ENCODE results near the gene PRPH. TPM values are rescaled to one million over a fixed set of nuclear protein-coding genes. Genes with fewer than 3 reads are reported as not detected.

Gene PRPH
- total RNA-seq, 1 donor from 2014 or later: not detected

GRCh38 chr12:49342914-49343731 is 48.2 kb downstream of the PRPH start:
- Mint-ChIP-seq H3K27me3 (ENCODE audit: low read depth) (peaks cover 77% of the 10 kb centered on the region), H3K9me3 (no peaks in the 10 kb centered on the region), H3K4me3 (ENCODE audit: low read depth) (peak overlapping the region; percentile 51), H3K4me1 (ENCODE audit: low read depth) (peaks cover 20% of the 10 kb centered on the region), H3K27ac (peak overlapping the region; percentile 3), H3K36me3 (ENCODE audit: low read depth) (no peaks in the 10 kb centered on the region)
- intact Hi-C loops (cut with micrococcal nuclease): loop anchor here (1.0 kb wide), 2 partner anchors 47 to 55 kb away; no protein-coding TSS in a partner anchor
- DNase-seq (ENCODE audit: low spot score): no peak

DNA sequence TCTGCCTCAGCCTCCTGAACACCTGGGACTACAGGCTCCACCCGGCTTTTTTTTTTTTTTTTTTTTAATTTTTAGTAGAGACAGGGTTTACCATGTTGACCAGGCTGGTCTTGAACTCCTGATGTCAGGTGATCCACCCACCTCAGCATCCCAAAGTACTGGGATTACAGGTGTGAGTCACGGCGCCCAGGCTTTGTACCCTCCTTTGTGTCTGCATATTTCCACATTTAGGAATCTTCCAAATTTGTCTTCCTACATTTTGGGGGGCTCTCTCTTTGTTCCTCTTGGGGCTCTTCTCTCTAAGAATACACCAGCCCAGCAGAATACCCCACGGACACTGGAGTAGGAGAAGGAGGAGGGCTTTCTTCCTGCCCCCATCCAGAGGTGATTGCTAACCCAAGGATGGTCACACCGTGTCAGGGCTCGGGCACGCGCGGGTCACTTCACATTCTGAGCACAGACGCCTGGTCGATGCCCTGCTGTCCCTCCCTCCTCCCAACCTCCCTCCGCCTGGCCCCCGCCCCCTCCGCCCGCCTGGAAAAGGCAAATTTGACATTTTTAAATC is 49.6 kb downstream of the PRPH start:
- H3K36me3 Mint-ChIP-seq (ENCODE audit: low read depth): no peaks in the 10 kb centered on the region
- peaks cover 19% of the 10 kb centered on the region for H3K4me1 Mint-ChIP-seq (ENCODE audit: low read depth)
- H3K27me3 Mint-ChIP-seq (ENCODE audit: low read depth): peaks cover 73% of the 10 kb centered on the region
- no peak overlapping the region for H3K4me3 Mint-ChIP-seq (ENCODE audit: low read depth)
- H3K9me3 Mint-ChIP-seq: no peaks in the 10 kb centered on the region
- no peak for DNase-seq (ENCODE audit: low spot score)
- intact Hi-C loops (cut with micrococcal nuclease): no loop called here
- no peak overlapping the region for H3K27ac Mint-ChIP-seq

DNA sequence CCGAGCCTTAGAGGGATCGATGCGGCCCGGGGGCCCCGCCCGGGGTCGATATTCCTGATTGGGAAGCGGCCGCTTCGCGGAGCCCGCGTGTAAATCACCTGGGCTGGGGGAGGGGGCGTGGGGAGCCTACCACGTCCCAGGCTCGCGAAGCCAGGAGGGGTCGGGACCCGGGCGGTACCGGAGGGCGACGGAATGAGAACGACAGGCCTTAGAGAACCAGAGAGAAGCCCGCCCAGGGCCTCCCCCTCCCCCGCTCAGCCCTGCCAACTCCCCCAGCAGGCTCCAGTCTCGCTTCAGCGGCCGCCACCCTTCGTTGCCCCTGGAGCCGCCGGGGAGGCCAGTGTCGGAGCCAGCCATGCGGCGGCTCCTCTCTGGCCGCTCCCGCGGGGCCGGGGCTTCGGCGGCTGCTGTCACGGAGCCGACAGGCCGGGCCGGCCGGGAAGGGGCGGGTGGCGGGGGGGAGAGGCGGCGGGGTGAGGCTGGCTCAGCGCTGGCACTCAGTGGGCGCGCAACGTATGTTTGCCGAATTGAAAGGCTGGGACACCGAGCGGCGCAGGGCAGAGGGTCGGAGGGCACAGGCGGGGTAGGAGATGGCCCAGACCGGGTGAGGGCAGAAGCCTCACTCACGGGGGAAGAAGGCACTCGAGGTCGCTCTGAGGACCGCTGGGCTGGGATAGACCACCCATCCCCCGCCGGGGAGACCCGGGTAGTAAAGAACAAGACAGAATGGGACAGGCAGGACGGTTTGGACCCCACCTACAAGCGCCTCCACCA is 50.3 kb downstream of the PRPH start:
- intact Hi-C loops (cut with micrococcal nuclease): no loop called here
- H3K4me3 Mint-ChIP-seq (ENCODE audit: low read depth): no peak overlapping the region

DNA sequence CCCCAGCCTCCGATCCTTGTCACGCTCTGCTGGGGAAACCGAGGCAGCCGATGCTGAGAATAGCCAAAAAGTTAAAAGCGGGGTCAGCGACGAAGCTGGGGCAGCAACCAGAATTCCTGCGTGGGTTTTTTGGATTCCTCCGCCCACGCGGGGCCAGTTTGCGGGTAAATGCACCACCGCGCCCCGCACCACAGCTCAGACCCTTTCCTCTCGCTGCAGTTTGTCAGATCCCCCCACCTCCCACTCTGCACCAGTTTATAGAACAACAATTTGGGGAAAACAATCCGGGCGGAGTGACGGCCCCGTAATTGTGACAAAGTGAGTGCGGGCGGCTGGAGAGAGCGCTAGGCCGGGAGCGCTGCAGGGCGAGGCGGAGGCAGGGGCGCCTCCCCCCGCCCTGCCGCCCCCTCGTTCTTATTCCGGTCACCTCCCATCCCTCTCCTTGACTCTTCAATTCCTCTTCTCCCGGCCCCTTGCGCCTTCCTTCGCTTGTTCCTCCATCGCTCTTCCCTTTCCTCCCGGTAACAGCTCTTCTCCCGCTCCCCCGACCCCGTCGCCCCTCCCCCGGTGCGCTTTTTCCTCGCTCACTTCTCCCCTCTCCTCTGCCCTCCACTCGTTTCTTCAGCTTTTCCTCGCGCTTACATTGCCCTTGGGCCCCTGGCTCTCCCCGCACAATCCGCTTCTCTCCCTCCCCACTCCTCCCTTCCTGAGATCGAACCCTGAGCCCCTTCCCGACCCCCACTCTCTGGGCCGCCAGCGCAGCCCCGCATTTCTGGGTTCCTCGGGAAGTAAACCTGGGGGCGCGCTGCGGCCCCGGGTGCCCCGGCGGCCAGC is 51.1 kb downstream of the PRPH start:
- Mint-ChIP-seq H3K4me3 (ENCODE audit: low read depth) (peak overlapping the region; percentile 67), H3K36me3 (ENCODE audit: low read depth) (no peaks in the 10 kb centered on the region), H3K27ac (no peak overlapping the region), H3K4me1 (ENCODE audit: low read depth) (peaks cover 19% of the 10 kb centered on the region), H3K9me3 (no peaks in the 10 kb centered on the region), H3K27me3 (ENCODE audit: low read depth) (peaks cover 64% of the 10 kb centered on the region)
- no peak for DNase-seq (ENCODE audit: low spot score)
- intact Hi-C loops (cut with micrococcal nuclease): loop anchor here (2.0 kb wide), 1 partner anchor 13 kb away; no protein-coding TSS in a partner anchor

More for the DNA sequence above, 50.3 kb downstream of the PRPH start:
- peaks cover 67% of the 10 kb centered on the region for H3K27me3 Mint-ChIP-seq (ENCODE audit: low read depth)
- DNase-seq (ENCODE audit: low spot score): no peak
- H3K9me3 Mint-ChIP-seq: no peaks in the 10 kb centered on the region
- H3K36me3 Mint-ChIP-seq (ENCODE audit: low read depth): no peaks in the 10 kb centered on the region
- no peak overlapping the region for H3K27ac Mint-ChIP-seq
- peaks cover 19% of the 10 kb centered on the region for H3K4me1 Mint-ChIP-seq (ENCODE audit: low read depth)

GRCh38 chr12:49346659-49347310 is 51.8 kb downstream of the PRPH start, which contains the start of gene DNAJC22:
TSS of gene DNAJC22 (plus strand) at chr12:49346888. CDS start at chr12:49348873, 1,985 bp downstream.
- H3K27ac Mint-ChIP-seq: no peak within 1 kb of the TSS
- peaks cover 65% of the 10 kb centered on the region for H3K27me3 Mint-ChIP-seq (ENCODE audit: low read depth)
- no peaks in the 10 kb centered on the region for H3K36me3 Mint-ChIP-seq (ENCODE audit: low read depth)
- H3K4me1 Mint-ChIP-seq (ENCODE audit: low read depth): peaks cover 19% of the 10 kb centered on the region
- intact Hi-C loops (cut with micrococcal nuclease): loop anchor here (2.0 kb wide), 1 partner anchor 14 kb away; no protein-coding TSS in a partner anchor
- no peaks in the 10 kb centered on the region for H3K9me3 Mint-ChIP-seq
- no peak for DNase-seq (ENCODE audit: low spot score)
- H3K4me3 Mint-ChIP-seq (ENCODE audit: low read depth): peak within 1 kb of the TSS; percentile 67

DNA sequence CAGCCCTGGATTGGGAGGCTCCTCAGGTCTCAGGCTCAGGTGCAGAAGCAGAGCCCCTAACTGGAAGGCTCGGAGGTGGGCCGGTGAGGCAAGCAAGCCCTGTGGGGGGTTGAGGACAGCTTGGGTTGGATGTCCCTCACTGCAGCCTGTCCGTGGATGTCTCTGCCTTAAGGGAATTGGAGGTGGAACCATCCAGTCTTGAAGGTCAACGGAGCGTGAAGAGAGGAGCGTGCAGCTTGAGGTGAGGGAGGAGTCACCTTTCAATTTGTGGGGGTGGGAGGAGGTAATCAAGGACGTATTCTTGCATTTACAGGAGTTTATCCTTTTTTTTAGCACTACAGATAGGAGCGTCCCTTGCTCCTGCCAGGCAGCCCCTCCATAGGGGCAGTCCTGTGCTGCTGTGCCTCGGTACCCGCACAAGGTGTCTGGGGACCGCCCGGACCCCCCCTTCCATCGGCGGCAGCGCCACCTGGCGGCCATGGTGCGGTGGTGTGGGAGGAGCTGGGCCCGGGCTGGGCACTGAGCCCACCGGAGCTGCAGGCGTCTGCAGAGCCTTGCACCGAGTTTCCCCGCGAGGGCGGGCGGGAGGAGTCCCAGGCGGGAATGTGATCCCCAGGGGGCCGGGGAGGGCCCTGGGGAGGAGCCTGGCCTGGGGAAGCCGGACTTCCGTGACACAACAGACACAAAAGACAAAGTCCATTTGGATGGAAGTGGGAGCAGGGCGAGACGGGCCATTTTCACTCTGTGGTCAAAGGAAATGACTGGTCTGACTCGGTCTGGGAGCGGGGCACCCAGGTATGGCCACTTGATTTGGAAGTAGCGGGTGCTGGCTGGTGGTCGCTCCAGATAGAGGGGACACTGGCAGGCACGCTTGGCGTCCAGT is 52.6 kb downstream of the PRPH start:
- peaks cover 63% of the 10 kb centered on the region for H3K27me3 Mint-ChIP-seq (ENCODE audit: low read depth)
- peak overlapping the region; percentile 67 for H3K4me3 Mint-ChIP-seq (ENCODE audit: low read depth)
- H3K27ac Mint-ChIP-seq: no peak overlapping the region
- intact Hi-C loops (cut with micrococcal nuclease): loop anchor here (2.0 kb wide), 1 partner anchor 15 kb away; no protein-coding TSS in a partner anchor
- H3K9me3 Mint-ChIP-seq: no peaks in the 10 kb centered on the region
- peaks cover 19% of the 10 kb centered on the region for H3K4me1 Mint-ChIP-seq (ENCODE audit: low read depth)
- DNase-seq (ENCODE audit: low spot score): peak; percentile 72
- H3K36me3 Mint-ChIP-seq (ENCODE audit: low read depth): no peaks in the 10 kb centered on the region

Other genes starting within 250 kb of the PRPH start
- 93.3 and 100 TPM in 2 replicates for gene KMT2D, start 234.4 kb upstream of the PRPH start, total RNA-seq
- gene RHEBL1, start 225.2 kb upstream of the PRPH start, total RNA-seq: 14.2 and 16.0 TPM in 2 replicates
- gene DHH, start 200.3 kb upstream of the PRPH start, total RNA-seq: not detected in 2 replicates
- 47.1 and 53.5 TPM in 2 replicates for gene LMBR1L, start 184.3 kb upstream of the PRPH start, total RNA-seq
- gene TUBA1B, start 163.8 kb upstream of the PRPH start, total RNA-seq: 1,902 and 1,926 TPM in 2 replicates
- 86.9 and 94.0 TPM in 2 replicates for gene TUBA1A, start 106.1 kb upstream of the PRPH start, total RNA-seq
- 349 and 355 TPM in 2 replicates for gene TUBA1C, start 30.1 kb upstream of the PRPH start, total RNA-seq
- 58.3 and 59.3 TPM in 2 replicates for gene TROAP, start 28.1 kb downstream of the PRPH start, total RNA-seq
- gene C1QL4, start 42.0 kb downstream of the PRPH start, total RNA-seq: not detected in 2 replicates
- gene DNAJC22, start 51.7 kb downstream of the PRPH start, total RNA-seq: 0.09 TPM in 1 of 2 replicates, not detected in the other
- gene SPATS2, start 72.3 kb downstream of the PRPH start, total RNA-seq: 17.9 and 19.3 TPM in 2 replicates
- gene KCNH3, start 243.9 kb downstream of the PRPH start, total RNA-seq: 2.1 and 2.9 TPM in 2 replicates